ENCODE results near the gene ARSJ.
"Not testable (repeated sequence)": the region's sequence is repeated elsewhere in the genome, so short reads cannot be mapped to it uniquely, and the experiment has no call there.

Gene ARSJ

DNA sequence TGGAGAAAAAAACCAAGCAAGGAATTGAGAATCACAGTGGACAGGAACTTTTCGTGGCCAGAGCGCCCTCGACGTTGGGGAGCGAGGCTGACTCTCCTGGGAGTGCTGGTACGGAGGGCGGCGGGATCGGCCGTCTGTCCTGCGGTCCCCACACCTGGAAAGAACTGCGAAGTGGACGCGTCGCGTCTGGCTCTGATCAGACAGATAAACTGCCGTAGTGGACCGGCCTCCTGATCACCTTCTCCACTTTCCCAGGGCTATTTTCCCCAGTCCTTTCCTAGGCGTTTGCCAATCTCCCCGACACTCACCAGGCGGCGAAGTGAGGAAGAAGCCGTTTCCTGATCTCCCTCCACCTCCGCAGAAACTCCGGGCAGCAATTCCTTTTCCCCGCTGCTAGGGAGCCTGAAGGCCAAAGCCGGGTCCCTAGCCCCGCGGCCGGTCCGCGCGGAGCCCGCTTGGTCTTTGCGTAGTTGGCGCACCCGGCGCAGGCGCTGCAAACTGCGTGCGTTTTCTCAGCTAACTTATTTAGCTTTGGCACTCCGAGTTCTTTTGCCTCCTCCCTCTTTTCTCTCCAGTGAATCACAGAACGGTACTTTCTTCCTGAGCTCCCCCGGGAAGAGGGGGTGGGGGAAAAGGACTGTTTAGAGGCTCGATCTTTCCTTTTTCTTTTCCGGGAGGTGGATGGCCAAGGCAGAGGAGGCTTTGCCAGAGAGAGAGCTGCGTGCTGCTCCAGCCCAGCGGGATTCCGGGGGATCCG lies at the start of gene ARSJ:
Gene ARSJ (minus strand): TSS at position 500 of the 757 bp plus-strand sequence. CDS start 813 bp downstream, outside the sequence.
- no peak for DNase-seq

DNA sequence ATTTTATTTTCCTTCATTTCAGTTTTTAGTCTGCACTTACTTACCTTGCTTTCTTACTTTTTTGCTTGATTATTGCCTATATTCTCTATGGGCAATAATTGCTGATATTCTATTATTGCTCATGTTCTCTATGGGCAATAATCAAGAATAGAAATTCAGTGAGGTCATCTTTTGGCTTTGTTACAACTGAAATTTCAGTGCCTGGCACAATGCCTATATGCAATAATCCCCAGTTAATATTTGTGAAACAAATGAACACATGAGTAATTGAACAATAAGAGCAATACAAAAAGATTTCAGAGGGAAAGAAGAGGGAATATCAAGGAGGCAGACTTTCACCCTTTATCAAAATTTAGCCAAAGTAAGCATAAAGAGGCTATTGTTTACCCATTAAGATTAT lies 48.6 kb upstream of the ARSJ start:
- DNase-seq = no peak

DNA sequence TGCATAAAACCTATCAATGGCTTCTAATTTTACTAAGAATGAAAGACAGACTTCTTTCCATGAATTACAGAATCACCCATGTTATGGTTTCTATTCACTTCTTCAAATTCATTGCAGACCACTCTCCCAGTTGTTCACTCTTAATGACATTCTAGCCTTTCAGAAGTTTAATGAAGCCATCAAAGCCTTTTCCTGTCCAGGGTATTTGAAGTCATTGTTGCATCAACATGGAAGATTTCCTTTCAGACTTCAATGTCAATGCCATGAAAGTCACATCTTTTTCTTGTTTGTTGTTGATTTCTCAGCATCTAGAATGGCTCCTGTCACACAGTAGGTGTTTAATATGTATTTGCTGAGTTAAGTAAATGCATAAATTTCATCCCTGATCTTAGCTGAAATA lies 48.1 kb upstream of the ARSJ start:
- no peak for DNase-seq

DNA sequence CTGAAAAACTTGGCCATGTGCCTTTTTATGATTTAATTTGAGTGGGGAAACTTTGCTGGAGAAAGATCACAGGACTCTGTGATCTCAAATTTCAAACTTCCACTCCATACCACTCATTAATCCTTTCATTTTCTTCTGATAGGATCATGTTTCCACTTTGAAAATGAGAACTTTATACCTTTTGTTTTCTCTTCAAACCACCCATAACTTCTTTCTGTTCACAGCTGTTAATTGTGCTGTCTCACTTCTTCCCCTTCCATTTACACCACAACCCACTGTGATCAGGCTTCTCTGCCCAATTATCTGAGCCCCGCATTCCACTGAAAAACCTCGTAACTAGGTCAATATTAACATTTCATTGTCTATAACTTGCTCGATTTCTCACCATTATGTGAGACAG lies 47.0 kb upstream of the ARSJ start:
- no peak for DNase-seq

DNA sequence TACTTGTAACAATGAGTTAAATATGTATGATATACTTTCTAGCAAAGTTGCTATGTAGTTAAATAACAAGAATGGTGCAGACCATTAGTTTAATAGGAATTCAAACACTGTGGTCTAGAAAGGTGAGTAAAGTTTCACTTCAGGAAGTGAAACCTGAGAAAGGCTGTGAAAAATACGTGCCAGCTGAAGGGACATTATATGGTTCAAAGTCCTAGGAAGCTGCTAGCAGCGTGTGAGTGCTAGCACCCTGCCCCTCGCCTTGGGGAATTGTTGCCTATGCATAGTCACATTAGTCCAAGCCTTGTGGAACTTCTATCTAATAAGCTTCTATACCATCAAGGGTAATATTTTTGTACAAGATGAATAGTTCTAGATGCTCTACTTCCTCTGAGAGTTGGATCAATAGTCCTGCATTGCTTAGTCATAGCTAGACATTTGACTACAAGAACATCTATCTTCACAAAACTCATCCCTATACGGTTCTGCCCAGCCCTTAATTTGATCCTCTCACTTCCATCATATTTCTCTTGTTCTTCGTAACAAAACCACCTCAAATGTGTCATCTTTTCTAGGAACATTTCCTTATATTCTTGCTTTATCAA lies 45.8 kb upstream of the ARSJ start:
- DNase-seq = no peak

DNA sequence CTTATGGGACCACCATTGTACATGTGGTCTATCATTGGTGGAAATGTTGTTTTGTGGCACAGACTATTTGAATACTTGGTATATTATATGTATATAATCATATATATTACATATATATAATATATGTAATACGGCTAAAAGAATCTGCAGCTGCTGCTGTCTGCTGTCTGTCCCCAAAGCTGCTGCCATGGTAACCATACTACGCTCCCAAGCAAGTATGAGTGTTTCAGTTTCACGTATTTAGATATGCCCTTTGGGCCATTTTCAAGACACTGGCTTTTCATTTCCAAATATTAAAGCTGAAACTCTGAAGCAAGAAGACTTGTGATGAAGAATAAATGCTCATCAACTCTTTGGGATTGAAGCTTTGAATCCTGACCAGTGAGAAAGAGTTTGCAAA lies 42.0 kb upstream of the ARSJ start:
- DNase-seq = no peak

DNA sequence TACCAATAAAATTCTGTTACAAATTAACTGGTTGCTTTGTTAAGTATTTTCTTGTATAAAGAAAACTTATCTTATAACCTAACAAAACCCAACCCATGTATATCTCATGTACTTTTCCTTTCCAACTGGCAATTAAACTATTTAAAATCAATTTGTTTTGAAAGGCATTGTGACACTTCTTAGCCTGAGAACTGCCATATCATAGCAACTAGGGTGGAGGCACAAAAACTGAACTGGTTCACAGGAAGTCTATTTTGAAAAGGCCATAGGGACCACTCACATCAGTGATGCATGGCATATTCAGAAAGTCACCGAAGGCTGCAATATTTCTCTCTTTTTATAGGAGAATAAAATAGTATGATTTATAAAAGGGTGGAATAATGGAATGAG lies 40.5 kb upstream of the ARSJ start:
- DNase-seq = no peak

DNA sequence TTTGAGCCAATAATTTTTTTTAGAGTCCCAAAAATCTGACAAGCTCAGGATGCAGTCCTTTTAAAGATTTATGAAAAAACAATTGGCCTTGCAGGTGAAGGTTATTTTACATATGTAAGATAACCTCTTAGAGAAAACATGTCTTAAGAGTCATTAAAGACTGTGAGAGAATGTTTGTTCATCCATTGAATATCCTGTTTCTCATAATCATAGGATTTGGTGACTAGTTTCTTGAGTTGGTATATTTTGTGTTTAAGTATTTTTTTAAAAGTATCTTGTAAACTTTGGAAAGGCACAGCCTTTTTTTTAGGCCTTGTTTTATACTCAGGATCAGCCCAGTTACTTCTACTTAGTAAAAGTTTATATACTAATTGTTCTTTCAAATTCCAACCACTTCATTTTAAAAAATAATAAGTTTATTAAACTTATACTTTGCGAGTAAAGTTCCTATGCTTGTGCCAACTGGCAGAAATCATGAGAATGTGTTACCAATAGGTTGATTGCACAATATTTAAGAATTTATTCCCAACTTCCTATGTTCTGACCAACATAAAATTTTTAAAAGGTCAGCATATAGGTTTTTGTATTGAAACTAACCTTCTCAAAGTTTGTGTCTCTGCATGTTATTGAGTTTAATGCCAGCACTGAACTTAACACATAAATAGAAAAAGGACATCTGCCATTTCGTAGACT lies 40.0 kb upstream of the ARSJ start:
- no peak for DNase-seq

DNA sequence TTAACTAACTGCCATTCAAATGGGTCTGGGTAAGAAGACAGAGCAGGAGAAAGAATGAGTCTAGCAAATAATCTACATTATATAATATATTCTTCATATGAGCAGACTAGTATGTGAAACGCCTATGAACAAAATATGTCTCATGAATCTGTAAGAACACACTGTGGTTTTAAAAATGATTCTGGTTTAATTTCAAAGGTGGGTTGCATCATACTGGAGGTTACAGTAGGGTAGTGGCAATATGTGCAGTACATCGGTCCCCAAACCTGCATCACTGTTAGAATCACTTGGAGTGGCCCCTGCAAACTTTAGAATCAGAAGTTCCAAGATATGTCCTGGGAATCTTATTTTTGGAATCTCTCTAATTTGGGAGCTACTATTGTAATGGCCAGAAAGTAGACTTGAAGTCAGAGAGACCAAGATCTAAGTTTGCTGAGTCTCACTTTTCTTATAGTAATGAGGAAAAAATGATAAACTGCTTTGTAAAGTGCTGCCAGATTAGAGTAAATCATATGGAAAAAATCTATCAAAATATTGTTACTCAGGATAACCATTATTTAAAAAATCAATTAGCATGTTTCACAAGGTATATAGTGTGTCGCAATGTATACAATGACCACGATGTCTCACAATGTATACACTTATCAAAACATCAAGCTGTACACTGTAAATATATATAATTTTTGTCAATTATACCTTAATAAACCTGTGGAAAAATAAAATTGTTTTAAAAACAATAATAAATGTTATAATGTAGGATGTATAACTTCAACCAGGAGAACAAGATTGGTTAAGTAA lies 37.9 kb upstream of the ARSJ start:
- no peak for DNase-seq

DNA sequence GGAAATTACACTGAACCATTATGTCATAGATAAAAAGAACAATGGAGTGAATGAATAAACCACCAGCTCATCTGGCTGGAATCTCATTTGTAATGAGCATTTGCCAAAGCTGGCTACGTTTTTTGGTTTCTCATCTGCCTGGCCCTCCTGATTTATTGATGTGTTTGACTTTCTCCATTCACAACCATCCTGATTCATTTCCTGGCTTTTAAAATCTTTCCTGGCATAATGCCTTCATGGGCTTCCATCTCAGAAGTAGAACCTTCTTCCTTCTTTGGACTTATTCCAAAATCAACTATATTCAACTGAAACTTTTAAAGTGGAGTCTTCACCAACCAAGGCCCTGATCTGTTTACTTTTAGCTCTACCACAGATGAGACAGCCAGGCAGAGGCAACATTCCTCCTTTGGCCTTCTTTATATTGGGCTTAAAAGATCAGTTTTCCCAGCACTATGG lies 36.0 kb upstream of the ARSJ start:
- no peak for DNase-seq

DNA sequence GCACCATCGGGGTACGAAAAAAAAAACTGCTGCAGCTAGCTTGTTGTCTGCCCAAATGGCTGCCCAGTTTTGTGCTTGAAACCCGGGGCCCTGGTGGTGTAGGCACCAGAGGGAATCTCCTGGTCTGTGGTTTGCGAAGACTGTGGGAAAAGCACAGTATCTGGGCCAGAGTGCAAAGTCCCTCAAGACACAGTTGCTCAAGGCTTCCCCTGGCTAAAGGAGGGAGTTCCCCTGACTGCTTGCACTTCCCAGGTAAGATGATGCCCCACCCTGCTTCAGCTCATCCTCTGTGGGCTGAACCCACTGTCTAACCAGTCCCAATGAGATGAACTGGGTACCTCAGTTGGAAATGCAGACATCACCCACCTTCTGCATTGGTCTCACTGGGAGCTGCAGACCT lies 33.8 kb upstream of the ARSJ start:
- DNase-seq = not testable (repeated sequence)

DNA sequence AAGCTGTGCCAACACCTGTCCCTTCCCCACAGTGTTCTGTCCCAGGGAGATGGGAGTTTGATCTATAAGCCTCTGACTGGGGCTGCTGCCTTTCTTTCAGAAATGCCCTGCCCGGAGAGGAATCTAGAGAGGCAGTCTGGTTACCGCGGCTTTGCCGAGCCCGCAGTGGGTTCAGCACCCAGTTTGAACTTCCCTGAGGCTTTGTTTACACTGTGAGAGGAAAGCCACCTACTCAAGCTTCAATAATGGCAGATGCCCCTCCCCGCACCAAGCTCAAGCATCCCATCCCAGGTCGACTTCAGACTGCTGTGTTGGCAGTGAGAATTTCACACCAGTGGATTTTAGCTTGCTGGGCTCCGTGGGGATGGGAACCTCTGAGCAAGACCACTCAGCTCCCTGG lies 33.3 kb upstream of the ARSJ start:
- DNase-seq = no peak

DNA sequence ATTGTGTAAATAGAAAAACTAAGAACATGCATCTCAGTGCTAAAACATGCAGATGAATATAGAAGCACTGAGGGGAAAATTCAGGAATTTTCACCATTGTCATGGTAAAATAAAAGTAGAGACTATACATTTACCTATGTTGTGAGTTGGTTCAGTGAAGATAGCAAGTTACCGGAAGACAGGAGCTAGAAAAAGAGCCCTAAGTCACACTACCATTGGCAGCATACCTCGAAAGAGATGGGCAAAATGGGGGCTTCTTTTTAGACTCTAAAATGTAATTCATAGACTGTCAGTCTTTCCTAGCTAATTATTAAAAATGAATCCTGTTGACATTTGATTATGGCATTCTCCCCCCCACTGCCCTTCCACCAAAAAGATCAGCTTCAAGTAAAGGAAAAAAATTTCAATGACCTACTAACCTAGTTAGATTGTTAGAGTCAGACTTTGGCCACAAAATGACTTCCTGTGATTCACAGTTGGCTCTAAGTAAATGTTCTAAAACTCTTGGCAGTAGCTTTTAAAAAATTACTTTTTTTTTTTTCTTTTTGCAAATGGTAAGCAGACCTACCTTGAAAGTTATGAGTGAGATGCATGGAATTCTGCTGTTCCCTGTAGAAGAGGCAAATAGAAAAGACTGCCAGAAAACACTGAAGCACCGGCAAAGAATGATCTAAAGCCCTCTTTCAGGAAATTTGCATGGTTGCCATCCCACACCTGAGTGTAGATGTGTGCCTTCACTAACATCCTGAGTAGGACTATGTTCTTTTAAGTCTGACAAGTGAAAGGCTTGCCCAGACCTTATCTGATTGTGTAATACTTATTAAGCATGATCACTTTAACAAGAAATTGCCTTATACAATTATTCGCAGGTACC lies 26.4 kb upstream of the ARSJ start:
- no peak for DNase-seq

DNA sequence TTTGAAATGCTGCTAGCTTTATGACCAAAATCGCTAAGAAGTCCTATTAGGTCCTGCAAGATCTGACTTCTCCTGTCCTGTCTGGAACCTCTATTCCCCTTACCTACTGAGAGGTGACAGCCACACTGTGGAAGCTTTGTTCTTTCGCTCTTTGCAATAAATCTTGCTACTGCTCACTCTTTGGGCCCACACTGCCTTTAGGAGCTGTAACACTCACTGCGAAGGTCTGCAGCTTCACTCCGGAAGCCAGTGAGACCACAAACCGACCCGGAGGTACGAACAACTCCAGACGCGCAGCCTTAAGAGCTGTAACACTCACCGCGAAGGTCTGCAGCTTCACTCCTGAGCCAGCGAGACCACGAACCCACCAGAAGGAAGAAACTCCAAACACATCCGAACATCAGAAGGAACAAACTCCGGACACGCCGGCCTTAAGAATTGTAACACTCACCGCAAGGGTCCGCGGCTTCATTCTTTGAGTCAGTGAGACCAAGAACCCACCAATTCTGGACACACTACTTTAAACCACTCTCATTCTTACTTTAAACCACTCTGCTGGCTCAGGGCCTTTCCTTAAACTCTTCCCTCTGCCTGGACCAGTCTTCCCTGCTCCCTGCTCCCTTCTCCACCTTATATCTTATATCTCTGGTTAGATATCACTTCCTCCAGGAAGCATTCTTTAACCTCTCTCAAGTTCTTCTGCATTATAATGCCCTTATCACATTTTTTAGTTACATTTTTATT lies 25.2 kb upstream of the ARSJ start:
- peak; percentile 1 for DNase-seq

DNA sequence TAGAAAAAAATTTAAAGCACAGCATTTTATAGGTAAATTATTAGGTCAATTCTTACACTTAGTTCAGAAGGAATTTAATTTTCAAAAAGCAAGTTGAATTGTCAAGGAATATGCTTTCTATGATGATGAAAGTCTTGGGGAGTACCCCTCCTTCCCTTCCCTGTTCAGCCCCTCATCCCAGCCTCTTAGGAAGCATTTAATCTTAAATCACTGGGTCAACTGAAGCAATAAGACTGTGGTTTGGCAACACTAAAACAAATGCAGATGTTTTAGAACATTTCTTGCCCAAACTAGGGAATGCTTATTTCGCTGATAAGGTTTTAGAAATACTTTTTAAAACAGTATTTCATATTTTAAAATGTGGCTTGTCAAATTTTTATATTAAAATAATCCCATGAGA lies 19.1 kb upstream of the ARSJ start:
- no peak for DNase-seq

DNA sequence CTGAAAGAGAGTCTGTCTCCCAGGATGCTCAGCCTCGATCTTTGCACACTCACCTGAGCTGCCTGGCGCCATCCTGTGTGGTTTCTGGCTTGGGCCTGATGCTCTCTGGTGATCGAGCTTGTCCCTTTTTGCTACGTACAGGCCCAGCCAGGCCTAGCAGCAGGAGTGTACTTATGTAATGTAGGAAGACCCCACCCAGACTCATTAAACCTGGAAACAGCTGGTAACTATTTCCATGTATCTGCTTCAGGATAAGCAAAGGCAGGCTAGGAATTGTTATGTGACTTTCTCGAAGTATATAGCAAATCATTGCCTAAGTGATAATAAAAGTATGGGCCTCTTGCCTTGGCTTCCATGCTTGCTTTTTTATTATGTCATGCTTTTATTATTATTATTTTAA lies 18.6 kb upstream of the ARSJ start:
- DNase-seq = no peak

DNA sequence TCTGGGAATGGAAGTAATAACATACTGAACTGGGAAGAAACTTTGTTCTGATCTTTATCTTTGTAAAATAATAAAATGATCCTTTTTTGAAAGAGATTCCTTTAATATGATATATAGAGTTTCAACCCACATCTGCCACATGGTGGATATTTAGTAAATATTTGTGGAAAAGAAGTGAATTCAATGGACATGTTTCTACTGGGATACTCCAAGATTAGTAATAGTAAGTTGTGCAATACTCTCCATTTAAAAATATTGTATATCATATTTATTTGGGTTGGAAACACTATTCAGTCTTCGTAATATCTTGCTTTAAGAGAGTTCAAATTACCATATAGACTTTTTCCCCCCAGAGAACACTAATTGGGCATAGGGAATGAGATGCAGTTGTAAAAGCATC lies 17.8 kb upstream of the ARSJ start:
- DNase-seq = no peak

DNA sequence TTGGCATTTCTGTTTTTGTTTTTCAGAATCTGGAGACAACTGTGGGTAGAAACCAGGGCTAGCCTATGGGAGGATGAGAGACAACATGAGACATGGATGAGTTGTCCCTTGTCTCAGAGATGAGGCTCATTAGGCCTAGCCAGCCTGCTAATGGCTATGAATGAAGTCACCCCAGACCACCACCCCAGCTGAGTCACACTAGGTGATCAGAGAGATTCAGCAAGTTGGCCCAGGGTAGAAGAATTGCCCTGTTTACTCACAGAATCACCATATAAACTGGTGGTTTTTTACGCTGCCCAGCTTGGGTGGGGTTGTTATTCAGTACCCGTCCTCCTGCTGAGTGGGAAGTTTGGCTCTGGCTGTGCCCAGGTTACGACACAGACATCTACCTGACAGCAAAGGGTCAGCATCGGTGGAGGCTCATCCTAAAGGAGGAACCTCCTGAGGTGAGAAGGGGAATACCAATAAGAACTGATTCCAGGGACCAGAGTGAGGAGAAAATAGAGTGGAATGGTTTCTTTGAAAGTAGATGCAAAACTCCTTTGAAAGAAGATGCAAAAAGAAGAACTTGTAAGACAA lies 17.2 kb upstream of the ARSJ start:
- DNase-seq = no peak

DNA sequence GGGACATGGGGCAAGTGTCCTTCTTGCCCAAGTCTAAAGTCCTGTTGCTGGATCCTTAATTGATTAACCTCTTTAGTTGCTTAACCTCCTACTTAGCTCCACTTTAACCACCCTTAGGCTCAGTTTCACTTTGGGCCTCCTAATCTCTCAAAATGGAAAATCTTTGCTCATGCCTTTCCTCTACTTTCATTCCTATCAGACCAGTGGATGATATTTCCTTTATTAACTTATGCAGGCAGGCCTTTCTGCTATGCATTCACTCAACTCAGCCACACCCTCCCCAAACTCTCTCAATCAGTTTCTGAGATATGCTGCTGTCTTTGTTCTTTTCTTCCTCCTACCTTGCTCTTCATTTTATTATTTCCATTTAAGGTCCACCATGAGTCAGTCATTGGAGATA lies 14.4 kb upstream of the ARSJ start:
- no peak for DNase-seq

DNA sequence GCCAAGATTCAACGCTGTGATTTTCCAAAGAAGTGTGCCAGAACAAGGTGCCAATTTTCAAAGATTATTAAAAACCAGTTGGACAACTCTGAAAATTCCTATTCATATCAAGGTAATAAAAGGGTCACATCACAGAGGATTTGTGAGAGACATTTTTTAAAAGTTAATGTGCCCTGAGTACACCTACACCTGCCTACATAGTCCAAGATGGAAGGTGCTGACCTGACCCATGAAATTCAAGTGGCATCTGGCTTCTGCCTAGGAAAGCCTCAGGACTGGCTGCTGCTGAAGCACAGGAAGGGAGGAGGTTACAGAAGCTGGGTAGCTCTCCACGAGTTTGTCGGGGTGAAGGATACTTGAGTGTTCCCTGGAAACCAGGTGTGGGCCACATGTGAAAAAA lies 11.4 kb upstream of the ARSJ start:
- no peak for DNase-seq

DNA sequence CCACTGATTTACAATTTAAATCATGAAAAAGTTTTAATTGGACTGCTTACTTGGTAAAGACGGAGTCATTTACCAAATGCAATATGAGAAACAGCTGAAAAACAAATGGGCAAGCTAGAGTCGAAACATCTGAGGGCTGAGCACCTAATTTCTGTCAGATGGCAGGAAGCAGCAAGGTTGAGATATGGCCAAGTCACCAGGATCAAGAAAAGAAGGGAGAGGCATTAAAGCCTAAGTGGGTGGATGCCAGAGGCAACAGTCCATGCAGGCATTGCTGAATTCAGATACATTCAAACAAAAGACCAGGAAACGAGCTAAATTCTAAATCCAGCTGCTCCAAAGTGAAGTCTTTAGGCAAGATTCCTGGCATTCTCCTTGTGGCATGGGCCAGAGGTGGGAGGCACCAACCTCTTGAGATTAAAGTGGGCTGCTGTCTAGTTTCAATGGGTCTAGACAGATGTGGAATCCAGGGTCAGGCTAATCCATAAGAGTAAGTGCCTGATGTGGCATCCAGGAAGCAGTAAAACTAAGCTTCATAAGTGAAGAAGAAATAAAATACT lies 8.0 kb upstream of the ARSJ start:
- no peak for DNase-seq
